ENCODE results near the gene CPT1B. TPM values are rescaled to one million over a fixed set of nuclear protein-coding genes. Genes with fewer than 3 reads are reported as not detected.

CPT1B gene
- total RNA-seq, 4 donors from 2014 or later, result 5.0 to 19.6 (median 14.6) TPM

DNA sequence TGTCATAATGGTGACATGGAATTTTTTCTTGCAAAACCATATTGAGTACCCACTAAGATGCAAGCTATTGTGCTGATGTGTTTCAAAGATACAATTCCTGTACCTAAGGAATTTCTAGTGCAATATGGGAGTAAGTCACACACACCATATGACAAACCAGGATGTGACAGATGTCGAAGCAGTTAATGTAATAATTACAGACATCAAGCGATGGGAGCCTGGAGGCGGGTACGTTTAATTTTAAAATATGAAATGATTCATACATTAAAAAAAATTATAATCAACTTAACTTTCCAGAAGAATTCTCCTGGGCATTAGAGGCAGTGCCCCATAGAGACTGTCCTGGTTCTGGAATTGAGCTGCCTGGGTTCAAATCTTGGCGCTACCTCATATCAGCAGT lies 21.5 kb downstream of the CPT1B start:
- H3K9me3 ChIP-seq, result no peaks in the 10 kb centered on the region
- no peaks in the 10 kb centered on the region for H3K36me3 ChIP-seq
- H3K27ac ChIP-seq (replicated peaks in 1 of 4), result no peak overlapping the region
- H3K4me3 ChIP-seq, result no peak overlapping the region
- H3K4me1 ChIP-seq, result no peaks in the 10 kb centered on the region
- WGBS, result 73% methylated on average over 5 of the region's 5 CpGs
- TF ChIP-seq EP300 (IDR thresholded peaks at IDR 0.05), result no peak
- TF ChIP-seq POLR2A (IDR thresholded peaks at IDR 0.05; ENCODE audit: low read depth), result no peak
- TF ChIP-seq, protein P1, sequence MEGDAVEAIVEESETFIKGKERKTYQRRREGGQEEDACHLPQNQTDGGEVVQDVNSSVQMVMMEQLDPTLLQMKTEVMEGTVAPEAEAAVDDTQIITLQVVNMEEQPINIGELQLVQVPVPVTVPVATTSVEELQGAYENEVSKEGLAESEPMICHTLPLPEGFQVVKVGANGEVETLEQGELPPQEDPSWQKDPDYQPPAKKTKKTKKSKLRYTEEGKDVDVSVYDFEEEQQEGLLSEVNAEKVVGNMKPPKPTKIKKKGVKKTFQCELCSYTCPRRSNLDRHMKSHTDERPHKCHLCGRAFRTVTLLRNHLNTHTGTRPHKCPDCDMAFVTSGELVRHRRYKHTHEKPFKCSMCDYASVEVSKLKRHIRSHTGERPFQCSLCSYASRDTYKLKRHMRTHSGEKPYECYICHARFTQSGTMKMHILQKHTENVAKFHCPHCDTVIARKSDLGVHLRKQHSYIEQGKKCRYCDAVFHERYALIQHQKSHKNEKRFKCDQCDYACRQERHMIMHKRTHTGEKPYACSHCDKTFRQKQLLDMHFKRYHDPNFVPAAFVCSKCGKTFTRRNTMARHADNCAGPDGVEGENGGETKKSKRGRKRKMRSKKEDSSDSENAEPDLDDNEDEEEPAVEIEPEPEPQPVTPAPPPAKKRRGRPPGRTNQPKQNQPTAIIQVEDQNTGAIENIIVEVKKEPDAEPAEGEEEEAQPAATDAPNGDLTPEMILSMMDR (IDR thresholded peaks at IDR 0.05), result no peak
- no peak for TF ChIP-seq POLR2AphosphoS5 (IDR thresholded peaks at IDR 0.05)
- intact Hi-C loops (cut with DNase I), result no loop called here
- no peak for DNase-seq (ENCODE audit: extremely low spot score)
- peaks cover 0 to 10% (median 0%) of the 10 kb centered on the region in 4 donors for H3K27me3 ChIP-seq

DNA sequence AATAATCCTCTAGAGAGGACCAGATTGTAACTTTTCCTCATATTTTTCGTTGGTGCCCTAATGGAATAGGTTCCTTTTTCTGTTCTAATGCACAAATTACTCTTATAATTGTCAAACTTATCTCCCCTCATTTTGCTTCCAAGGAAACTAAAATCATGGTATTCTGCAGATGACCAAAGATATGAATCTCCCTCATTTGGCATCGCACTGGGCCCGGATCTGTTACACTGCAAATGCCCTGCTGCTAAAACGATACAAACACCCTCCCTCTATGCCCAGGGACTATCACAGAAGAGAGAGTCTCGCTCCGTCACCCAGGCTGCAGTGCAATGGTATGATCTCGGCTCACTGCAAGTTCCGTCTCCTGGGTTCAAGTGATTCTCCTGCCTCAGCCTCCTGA lies 24.9 kb downstream of the CPT1B start:
- no peak for DNase-seq (ENCODE audit: extremely low spot score)
- Histone ChIP-seq H3K9me3 (no peaks in the 10 kb centered on the region), H3K4me1 (peaks cover 8 to 9% (median 9%) of the 10 kb centered on the region in 4 donors), H3K4me3 (no peak overlapping the region), H3K27ac (replicated peaks in 1 of 4) (no peak overlapping the region), H3K27me3 (peaks cover 0 to 43% (median 9%) of the 10 kb centered on the region in 4 donors), H3K36me3 (no peaks in the 10 kb centered on the region)
- intact Hi-C loops (cut with DNase I), result no loop called here
- WGBS, result 83% methylated on average over 8 of the region's 8 CpGs
- TF ChIP-seq POLR2A (IDR thresholded peaks at IDR 0.05; ENCODE audit: low read depth), result no peak
- TF ChIP-seq, protein P1 (IDR thresholded peaks at IDR 0.05), result no peak
- no peak for TF ChIP-seq POLR2AphosphoS5 (IDR thresholded peaks at IDR 0.05)
- TF ChIP-seq EP300 (IDR thresholded peaks at IDR 0.05), result no peak

DNA sequence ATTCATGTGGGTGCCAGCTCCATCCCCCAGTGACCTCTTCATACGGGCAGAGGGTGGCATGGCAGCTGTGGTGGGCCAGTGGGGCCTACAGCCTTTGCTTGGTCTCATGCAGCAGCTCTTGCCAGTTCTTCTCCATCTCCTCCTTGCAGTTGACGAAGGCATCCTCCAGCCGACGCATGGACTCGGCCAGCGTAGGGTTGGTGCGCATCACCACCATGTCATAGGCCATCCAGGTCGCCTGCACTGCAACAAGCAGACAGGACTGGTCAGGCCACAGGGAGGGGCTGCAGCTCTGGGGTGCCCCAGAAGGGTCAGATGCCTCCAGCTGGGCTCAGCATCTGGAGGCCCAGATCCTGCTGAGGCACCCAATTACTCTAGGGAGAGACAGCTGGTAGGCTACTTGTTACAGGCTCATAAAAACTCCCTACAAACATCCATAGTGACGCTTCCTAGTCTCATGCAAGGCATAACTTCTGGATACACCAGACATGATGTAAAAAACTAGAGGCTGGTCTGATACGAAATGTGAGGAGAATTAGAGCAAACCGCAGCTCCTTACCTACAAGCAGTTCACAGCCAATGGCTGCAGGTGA lies 27.0 kb downstream of the CPT1B start:
- intact Hi-C loops (cut with DNase I), result no loop called here
- Histone ChIP-seq H3K4me3 (no peak overlapping the region), H3K4me1 (peaks cover 8 to 25% (median 24%) of the 10 kb centered on the region in 4 donors), H3K27ac (replicated peaks in 1 of 4) (no peak overlapping the region), H3K9me3 (no peaks in the 10 kb centered on the region), H3K27me3 (peaks cover 9 to 62% (median 20%) of the 10 kb centered on the region in 4 donors), H3K36me3 (no peaks in the 10 kb centered on the region)
- DNase-seq (ENCODE audit: extremely low spot score), result no peak
- WGBS, result 93% methylated on average over 11 of the region's 11 CpGs
- TF ChIP-seq POLR2AphosphoS5 (IDR thresholded peaks at IDR 0.05) (no peak), EP300 (IDR thresholded peaks at IDR 0.05) (no peak), POLR2A (IDR thresholded peaks at IDR 0.05; ENCODE audit: low read depth) (no peak)
- TF ChIP-seq, protein P1 (IDR thresholded peaks at IDR 0.05), result no peak

DNA sequence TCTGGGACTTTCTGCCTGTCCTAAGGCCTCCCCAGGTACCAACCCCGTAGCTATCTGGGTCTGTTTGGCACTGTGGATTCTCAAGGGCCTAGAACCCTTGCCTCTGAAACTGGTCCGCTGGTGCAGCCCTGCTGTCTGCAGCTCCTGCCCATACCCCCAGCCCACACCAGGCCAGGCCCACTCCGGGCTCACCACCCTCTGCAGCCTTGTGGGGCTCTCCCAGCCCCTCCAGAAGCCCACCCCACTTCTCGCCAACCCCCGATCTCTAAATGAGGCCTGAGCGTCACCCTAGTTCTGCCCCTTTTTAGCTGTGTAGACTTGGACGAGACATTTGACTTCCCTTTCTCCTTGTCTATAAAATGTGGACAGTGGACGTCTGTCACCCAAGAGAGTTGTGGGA lies 27.8 kb downstream of the CPT1B start:
- no peaks in the 10 kb centered on the region for H3K36me3 ChIP-seq
- TF ChIP-seq, protein P1 (IDR thresholded peaks at IDR 0.05), result no peak
- TF ChIP-seq POLR2A (IDR thresholded peaks at IDR 0.05; ENCODE audit: low read depth) (no peak), POLR2AphosphoS5 (IDR thresholded peaks at IDR 0.05) (no peak), EP300 (IDR thresholded peaks at IDR 0.05) (no peak)
- H3K4me1 ChIP-seq, result peaks cover 8 to 25% (median 24%) of the 10 kb centered on the region in 4 donors
- 94% methylated on average over 8 of the region's 8 CpGs for WGBS
- no peak for DNase-seq (ENCODE audit: extremely low spot score)
- no peak overlapping the region for H3K4me3 ChIP-seq
- H3K9me3 ChIP-seq, result no peaks in the 10 kb centered on the region
- intact Hi-C loops (cut with DNase I), result no loop called here
- no peak overlapping the region for H3K27ac ChIP-seq (replicated peaks in 1 of 4)
- peaks cover 9 to 70% (median 22%) of the 10 kb centered on the region in 4 donors for H3K27me3 ChIP-seq

Data from esophagus muscularis mucosa (tissue), 4 donors.